Myocyte (in vitro differentiated cells): ENCODE results near the gene PRR9. TPM values are rescaled to one million over a fixed set of nuclear protein-coding genes. Genes with fewer than 3 reads are reported as not detected.

Experiments used
- DNase-seq: peaks from one replicate; pipeline ENCODE4 v3.0.0-alpha.2; 2012; ENCODE audit warnings: low read depth
- total RNA-seq: library from RNA; depleted of rRNA; stranded (reverse); fragments of >200 nt; gene quantifications from 2 replicates; pipeline ENCODE4 v1.2.3, GENCODE V29; 2014

PRR9 gene
- total RNA-seq, 1 donor from 2014 or later: not detected

DNA sequence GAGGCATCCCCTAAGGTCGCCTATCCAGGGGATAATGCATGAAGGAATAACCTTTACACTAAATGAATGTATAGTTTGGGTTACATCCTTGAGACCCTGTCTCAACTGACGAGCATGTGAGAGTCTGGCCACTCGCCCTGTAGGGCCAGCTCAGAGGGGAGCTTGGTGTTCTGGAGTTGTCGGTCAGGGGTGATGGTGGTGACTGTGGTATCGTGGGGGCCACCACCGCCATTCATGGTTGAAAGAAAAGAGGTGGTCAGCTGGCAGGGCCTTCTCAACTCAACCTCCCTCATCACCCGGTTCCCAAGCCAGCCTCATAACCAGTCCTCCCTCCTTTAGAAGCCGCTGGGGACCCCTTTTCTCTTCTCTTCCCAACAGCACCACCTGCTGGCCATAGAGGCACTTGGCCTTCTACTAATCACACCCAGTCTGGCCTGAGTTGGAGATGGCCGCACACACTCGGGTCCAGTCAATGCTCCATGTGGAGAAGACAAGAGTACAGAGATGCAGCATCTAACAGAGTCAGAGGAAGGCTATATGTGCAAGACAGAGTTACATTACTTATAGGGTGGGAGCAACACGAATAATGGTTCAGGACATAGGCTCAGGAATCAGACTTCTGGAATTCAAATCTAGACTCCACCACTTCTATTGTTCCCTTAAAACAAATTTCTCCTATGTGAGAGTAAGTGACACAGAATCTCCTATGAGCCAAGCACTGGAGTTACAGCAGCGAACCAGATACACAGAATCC lies 11.9 kb downstream of the PRR9 start:
- peak; percentile 30 for DNase-seq

- no peak for DNase-seq
Observed at GRCh38 chr1:153231363-153231762, 14.0 kb downstream of the PRR9 start.

DNA sequence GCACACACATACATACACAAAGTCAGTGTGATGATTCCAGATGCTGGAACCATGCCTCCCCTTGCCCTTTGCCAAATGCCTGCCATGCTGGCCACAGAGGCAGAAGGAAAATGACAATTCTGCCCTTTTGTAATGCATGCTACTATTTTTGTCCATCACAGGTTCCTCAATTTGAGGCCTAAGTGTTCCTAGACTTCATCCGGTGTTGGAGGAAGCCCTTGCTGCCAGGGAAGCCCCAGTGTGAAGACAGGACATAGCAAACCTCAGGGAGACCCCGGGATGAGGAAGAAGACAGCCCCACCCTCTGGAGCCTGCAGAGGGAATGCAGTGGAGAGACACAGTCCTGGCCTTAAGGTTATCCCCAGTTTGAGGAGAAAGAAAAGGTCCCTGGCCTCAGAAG lies 14.4 kb downstream of the PRR9 start:
- no peak for DNase-seq

GRCh38 chr1:153232553-153232952 lies 15.2 kb downstream of the PRR9 start:
- DNase-seq: no peak

- DNase-seq: no peak
Observed at GRCh38 chr1:153233448-153233847, 16.1 kb downstream of the PRR9 start.

- DNase-seq: no peak
Observed at GRCh38 chr1:153238527-153238926, 21.1 kb downstream of the PRR9 start.

GRCh38 chr1:153242160-153242559 lies 24.8 kb downstream of the PRR9 start:
- no peak for DNase-seq

DNA sequence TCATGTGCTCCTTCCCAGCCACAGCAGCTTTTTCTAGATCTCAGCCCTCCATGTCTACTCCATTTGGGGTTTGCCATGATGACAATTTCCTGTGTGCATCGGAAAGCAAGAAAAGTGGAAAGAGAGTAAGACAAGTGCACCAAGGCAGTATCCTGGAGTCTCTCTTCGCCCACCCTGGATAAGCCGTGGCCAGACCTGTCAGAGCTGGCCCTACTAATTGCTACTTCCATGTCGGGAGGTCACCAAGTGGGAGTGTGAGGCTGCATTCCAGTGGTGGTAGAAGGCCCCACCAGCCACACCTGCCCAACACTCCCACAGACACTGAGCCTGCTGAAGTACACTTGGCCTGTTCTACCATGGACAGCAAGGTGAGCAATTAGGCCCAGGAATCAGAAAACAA lies 28.1 kb downstream of the PRR9 start:
- no peak for DNase-seq

DNA sequence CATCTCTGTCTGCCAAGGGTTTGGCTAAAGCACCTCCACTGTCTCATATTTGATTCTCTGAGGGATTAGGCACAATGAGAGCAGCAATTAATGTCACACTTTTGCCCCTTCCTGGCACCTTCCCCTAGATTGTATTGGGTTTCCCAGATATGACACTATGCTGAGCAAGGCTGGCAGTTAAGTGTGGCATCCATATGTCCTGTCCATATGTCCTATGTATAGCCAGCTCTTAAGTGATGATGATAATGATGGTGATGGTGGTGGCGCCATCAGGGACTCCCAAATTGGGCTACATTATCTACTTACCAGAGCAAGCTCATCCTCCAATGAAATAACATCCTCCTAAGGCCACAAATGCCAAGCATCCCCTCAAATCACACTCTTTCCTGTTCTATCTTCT lies 28.6 kb downstream of the PRR9 start:
- DNase-seq: no peak

DNA sequence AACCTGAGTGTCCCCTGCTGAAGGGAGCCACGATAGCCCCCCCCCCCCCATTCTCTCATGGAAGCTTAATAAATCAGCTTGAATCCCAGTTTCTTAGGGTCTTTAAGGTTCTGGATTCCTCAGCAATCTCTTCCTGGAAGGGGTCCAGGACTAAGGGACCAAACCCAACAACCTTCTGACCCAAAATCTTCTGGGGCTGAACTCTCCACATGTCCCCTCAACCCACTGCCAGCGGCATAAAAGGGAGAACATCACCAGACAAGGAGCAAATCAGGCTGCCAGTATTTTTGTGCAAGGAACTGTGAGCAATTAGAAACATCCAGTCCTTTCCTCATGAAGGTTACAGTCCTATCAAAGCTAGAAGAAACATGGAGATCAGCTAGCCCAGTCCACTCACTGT lies 29.4 kb downstream of the PRR9 start:
- DNase-seq: no peak

DNA sequence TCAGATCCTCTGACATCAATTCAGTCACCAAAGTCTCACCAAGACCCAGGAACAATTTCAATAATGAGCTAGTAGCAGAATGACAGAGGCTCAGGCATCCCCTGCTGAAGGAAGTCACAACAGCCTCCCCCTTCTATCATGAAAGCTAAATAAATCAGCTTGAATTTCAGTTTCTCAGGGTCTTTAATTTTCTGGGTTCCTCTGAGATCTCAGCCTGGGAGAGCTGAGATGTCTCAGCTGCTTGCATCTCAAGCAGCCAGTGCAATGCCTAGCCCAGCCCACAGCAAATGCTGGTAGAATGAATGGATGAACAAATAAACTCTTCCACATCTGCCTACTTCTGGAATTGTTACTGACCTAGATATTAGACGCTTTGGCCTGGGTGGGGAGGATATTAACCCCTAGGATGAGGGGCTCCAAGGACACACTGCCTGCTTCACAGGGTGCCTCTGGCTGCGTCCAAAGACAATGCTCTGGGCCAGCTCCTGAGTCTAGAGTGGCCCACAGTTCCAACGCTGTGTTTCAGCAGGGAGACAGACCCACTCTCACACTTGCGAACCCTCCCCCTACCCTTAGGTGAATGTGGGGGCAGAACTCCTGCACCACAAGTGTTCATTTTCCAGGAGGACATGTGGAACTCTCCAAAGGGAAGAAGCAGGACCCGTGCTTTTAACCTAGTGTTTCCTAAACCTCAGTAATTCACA lies 30.9 kb downstream of the PRR9 start:
- no peak for DNase-seq

DNA sequence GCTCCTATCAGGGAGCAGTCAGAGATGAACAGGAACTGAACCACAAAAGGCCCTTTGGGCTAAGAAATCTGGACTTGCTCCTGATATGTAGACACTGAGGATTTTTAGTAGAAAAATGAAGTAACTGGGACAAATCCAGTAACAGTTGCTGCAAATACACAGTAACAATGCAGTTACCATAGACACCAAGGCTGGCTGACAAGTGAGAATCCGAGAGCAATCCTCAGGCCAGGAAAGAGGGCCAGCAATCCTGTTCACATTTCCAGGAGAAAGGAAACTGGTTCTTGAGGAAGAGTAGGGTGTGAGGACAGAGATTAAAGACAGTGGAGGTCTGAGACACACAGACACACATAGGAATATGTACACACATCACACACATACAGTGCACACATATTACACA lies 32.8 kb downstream of the PRR9 start:
- no peak for DNase-seq

GRCh38 chr1:153251087-153251486 lies 33.7 kb downstream of the PRR9 start:
- DNase-seq: no peak

DNA sequence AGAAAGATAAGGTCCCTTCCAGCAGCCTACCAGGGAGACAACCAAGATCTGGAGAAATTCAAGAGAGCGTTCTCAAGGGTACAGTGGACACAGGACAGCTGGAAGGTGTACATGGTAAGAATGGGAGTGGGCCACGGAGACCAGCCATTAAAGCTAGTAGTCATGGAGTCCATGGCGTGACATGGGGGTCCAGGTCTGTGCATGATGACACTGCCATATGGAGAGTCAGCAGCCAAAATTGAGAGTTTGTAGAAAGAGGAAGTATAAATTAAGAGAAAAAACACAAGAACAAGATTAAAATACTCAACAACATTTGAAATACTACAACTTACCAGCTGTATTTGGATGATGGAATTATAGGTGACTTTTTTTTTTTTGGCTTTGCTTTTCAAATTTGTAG lies 34.2 kb downstream of the PRR9 start:
- no peak for DNase-seq

DNA sequence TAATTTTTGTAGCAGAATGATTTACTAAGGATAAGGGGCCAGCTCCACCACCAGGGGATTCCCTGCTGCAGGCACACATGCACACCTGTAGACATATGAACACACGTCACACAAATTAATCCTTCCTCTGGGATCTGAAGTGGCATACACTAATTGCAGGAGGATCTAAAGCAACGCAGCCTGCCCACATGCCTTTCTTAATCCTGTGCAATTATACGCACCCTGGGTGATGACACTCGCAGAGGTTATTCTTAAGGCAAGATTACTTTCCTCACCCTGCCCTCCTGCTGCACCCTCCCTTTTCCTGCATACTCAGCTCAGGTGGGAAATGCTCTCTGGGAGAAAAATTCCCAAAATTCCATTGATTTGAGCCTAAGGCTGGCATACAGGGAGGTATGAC lies 34.6 kb downstream of the PRR9 start:
- DNase-seq: no peak

GRCh38 chr1:153253076-153253475 lies 35.7 kb downstream of the PRR9 start:
- DNase-seq: no peak

GRCh38 chr1:153253693-153254092 lies 36.3 kb downstream of the PRR9 start:
- DNase-seq: no peak

DNA sequence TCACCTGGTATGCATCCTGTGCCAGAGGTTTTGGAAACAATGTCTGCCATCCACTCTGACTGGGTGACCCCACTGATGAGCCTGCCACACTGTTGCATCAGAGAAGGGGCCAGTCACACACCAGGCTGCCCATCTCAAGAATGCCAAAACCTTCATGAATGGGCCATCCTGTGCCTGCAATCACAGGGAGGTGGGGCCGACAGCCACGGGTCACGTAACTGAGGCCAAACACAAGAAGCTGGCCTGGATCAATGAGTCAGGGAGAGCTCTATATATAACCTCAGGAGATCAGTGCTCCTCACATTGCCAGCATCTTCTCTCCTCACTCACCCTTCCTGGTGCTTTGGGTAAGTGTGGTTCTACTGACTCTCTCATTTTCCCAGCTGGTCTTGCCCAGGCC lies 42.0 kb downstream of the PRR9 start, which contains the start of gene LORICRIN:
Gene LORICRIN (plus strand): TSS at position 301 of the 400 bp plus-strand sequence. CDS start 1,263 bp downstream, outside the sequence.
- DNase-seq: no peak

- no peak for DNase-seq
Observed at GRCh38 chr1:153260585-153261280, 43.3 kb downstream of the PRR9 start.

DNA sequence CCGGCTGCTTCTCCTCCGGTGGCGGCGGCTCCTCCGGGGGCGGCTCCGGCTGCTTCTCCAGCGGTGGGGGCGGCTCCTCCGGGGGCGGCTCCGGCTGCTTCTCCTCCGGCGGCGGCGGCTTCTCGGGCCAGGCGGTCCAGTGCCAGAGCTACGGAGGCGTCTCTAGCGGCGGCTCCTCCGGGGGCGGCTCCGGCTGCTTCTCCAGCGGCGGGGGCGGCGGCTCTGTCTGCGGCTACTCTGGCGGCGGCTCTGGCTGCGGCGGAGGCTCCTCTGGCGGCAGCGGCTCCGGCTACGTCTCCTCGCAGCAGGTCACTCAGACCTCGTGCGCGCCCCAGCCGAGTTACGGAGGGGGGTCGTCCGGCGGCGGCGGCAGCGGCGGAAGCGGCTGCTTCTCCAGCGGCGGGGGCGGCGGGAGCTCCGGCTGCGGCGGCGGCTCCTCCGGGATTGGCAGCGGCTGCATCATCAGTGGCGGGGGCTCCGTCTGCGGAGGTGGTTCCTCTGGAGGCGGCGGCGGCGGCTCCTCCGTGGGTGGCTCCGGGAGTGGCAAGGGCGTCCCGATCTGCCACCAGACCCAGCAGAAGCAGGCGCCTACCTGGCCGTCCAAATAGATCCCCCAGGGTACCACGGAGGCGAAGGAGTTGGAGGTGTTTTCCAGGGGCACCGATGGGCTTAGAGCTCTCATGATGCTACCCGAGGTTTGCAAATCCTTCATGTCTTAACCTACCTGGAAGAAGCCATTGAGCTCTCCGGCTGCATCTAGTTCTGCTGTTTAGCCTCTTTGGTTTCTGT lies 44.1 kb downstream of the PRR9 start:
- peak; percentile 7 for DNase-seq

GRCh38 chr1:153262070-153262366 lies 44.6 kb downstream of the PRR9 start:
- DNase-seq: no peak
